ENCODE results near the gene FUT8. TPM values are rescaled to one million over a fixed set of nuclear protein-coding genes. Genes with fewer than 3 reads are reported as not detected.

Gene FUT8
- polyA plus RNA-seq, 1 of the 3 experiments (the other 2 are of a cell fraction): 31.7 TPM

- Histone ChIP-seq H3K27ac (ENCODE audit: low read depth in 2 of 2, low read length in 1 of 2) (no peak overlapping the region), H3K27me3 (ENCODE audit: insufficient read depth) (no peaks in the 10 kb centered on the region), H3K4me1 (ENCODE audit: control insufficient read depth in 1 of 2, insufficient read depth in 2 of 2, low read depth in 1 of 2, low read length in 1 of 2) (no peaks in the 10 kb centered on the region), H3K9ac (no peak overlapping the region), H3F3A (replicated peaks; ENCODE audit: insufficient read depth) (peaks cover 4% of the 10 kb centered on the region), H4K20me1 (ENCODE audit: insufficient read depth) (no peaks in the 10 kb centered on the region), H3K9me3 (no peaks in the 10 kb centered on the region), H2AFZ (ENCODE audit: low read depth) (no peak overlapping the region), H3K9me2 (no peaks in the 10 kb centered on the region), H3K4me2 (no peak overlapping the region), H3K4me3 (ENCODE audit: low read depth in 2 of 2, low read length in 1 of 2) (no peak overlapping the region), H3K36me3 (replicated peaks in 1 of 2; ENCODE audit: control insufficient read depth in 1 of 2, insufficient read depth in 2 of 2, low read length in 1 of 2) (no peaks in the 10 kb centered on the region), H3K79me2 (ENCODE audit: insufficient read depth) (peaks cover 40% of the 10 kb centered on the region; the same call in 1 of the 2 replicates)
- POLR2A ChIA-PET: no interaction called here
- WGBS (ENCODE audit: low lambda C conversion rate): 82% methylated on average over 1 of the region's 1 CpG
- DNase-seq: no peak
- TF ChIP-seq RXRA (IDR thresholded peaks at IDR 0.05; ENCODE audit: borderline replicate concordance, low read depth) (no peak), MEF2A (IDR thresholded peaks at IDR 0.05; ENCODE audit: borderline replicate concordance, low read depth) (no peak), TAF1 (IDR thresholded peaks at IDR 0.05; ENCODE audit: borderline replicate concordance, low read depth, low read length) (no peak), RFX5 (IDR thresholded peaks at IDR 0.05; ENCODE audit: low read length) (no peak), CHD2 (IDR thresholded peaks at IDR 0.05; ENCODE audit: low read length, partially characterized antibody) (no peak)
- TF ChIP-seq, protein P1, sequence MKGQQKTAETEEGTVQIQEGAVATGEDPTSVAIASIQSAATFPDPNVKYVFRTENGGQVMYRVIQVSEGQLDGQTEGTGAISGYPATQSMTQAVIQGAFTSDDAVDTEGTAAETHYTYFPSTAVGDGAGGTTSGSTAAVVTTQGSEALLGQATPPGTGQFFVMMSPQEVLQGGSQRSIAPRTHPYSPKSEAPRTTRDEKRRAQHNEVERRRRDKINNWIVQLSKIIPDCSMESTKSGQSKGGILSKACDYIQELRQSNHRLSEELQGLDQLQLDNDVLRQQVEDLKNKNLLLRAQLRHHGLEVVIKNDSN (IDR thresholded peaks at IDR 0.05; ENCODE audit: borderline replicate concordance, low read depth): no peak
- CTCF ChIA-PET: interaction anchor here (1.0 kb wide), 1 partner anchor 16 kb away, joined by 3 read pairs; no protein-coding TSS in a partner anchor
Measured at GRCh38 chr14:65585216-65585615, 172.7 kb downstream of the FUT8 start.

- CTCF ChIA-PET: interaction anchor here (0.6 kb wide), 1 partner anchor 263 kb away, joined by 3 read pairs; no protein-coding TSS in a partner anchor
- Histone ChIP-seq H3K9me2 (no peaks in the 10 kb centered on the region), H3K4me3 (ENCODE audit: low read depth in 2 of 2, low read length in 1 of 2) (no peak overlapping the region), H3K27ac (ENCODE audit: low read depth in 2 of 2, low read length in 1 of 2) (no peak overlapping the region), H4K20me1 (ENCODE audit: insufficient read depth) (no peaks in the 10 kb centered on the region), H2AFZ (ENCODE audit: low read depth) (no peak overlapping the region), H3K4me2 (no peak overlapping the region), H3K4me1 (ENCODE audit: control insufficient read depth in 1 of 2, insufficient read depth in 2 of 2, low read depth in 1 of 2, low read length in 1 of 2) (no peaks in the 10 kb centered on the region), H3K9me3 (no peaks in the 10 kb centered on the region), H3F3A (replicated peaks; ENCODE audit: insufficient read depth) (peaks cover 4% of the 10 kb centered on the region), H3K79me2 (ENCODE audit: insufficient read depth) (peaks cover 40% of the 10 kb centered on the region; the same call in 1 of the 2 replicates), H3K9ac (no peak overlapping the region), H3K27me3 (ENCODE audit: insufficient read depth) (no peaks in the 10 kb centered on the region), H3K36me3 (replicated peaks in 1 of 2; ENCODE audit: control insufficient read depth in 1 of 2, insufficient read depth in 2 of 2, low read length in 1 of 2) (no peaks in the 10 kb centered on the region)
- 93% methylated on average over 4 of the region's 4 CpGs for WGBS (ENCODE audit: low lambda C conversion rate)
- POLR2A ChIA-PET: no interaction called here
- TF ChIP-seq IRF3 (IDR thresholded peaks at IDR 0.05; ENCODE audit: low read depth, low read length): no peak
- TF ChIP-seq, protein P2, sequence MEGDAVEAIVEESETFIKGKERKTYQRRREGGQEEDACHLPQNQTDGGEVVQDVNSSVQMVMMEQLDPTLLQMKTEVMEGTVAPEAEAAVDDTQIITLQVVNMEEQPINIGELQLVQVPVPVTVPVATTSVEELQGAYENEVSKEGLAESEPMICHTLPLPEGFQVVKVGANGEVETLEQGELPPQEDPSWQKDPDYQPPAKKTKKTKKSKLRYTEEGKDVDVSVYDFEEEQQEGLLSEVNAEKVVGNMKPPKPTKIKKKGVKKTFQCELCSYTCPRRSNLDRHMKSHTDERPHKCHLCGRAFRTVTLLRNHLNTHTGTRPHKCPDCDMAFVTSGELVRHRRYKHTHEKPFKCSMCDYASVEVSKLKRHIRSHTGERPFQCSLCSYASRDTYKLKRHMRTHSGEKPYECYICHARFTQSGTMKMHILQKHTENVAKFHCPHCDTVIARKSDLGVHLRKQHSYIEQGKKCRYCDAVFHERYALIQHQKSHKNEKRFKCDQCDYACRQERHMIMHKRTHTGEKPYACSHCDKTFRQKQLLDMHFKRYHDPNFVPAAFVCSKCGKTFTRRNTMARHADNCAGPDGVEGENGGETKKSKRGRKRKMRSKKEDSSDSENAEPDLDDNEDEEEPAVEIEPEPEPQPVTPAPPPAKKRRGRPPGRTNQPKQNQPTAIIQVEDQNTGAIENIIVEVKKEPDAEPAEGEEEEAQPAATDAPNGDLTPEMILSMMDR (IDR thresholded peaks at IDR 0.05): 0 out of 2 replicates have a peak, but pooled peaks have one; percentile 13
- no peak for DNase-seq
Measured at GRCh38 chr14:65588426-65589140, 176.1 kb downstream of the FUT8 start.
